H1 (cell line): ENCODE measurements around the gene UMAD1. TPM values are rescaled to one million over a fixed set of nuclear protein-coding genes. Genes with fewer than 3 reads are reported as not detected.
"Not testable (repeated sequence)": the region's sequence is repeated elsewhere in the genome, so short reads cannot be mapped to it uniquely, and the experiment has no call there.

Source experiments
- CTCF ChIA-PET: fragments of 300-600 bp; sonication (Branson Sonifier 250); formaldehyde crosslinking; loops from one replicate; lab custom pipeline; 2021; ENCODE audit not compliant: partially characterized antibody; lab: Charles Lee
- POLR2A ChIA-PET: fragments of 300-600 bp; sonication (Branson Sonifier 250); formaldehyde crosslinking; loops from one replicate; lab custom pipeline; 2021; ENCODE audit warnings: inconsistent platforms; ENCODE audit not compliant: partially characterized antibody; lab: Charles Lee
- DNase-seq, 2 experiments: peaks; one replicate each; pipeline versions ENCODE4 v3.0.0 to v3.0.0-alpha.2; 2010 to 2022; ENCODE audit warnings: low spot score in 2 of 2, low read depth in 1 of 2, mixed read lengths in 1 of 2
- FAIRE-seq: peaks from 2 replicates; lab custom pipeline; 2011; peaks lifted over from hg19 to GRCh38; lab: Jason Lieb, UNC
- H2AFZ ChIP-seq: 2 replicates; pipeline ENCODE4 v1.8.1; 2012; ENCODE audit warnings: low read length, inconsistent platforms
- H2AK5ac ChIP-seq: 2 replicates; pipeline ENCODE4 v1.6.1; 2013; ENCODE audit warnings: low read depth, low read length
- H2BK120ac ChIP-seq: replicated peaks from 2 replicates; pipeline ENCODE3; 2013; ENCODE audit warnings: low read depth, low read length, inconsistent platforms
- H2BK12ac ChIP-seq: 2 replicates; pipeline ENCODE4 v1.6.1; 2013; ENCODE audit warnings: low read depth, low read length
- H2BK15ac ChIP-seq: 2 replicates; pipeline ENCODE4 v1.6.1; 2013; ENCODE audit warnings: low read length
- H2BK20ac ChIP-seq: 2 replicates; pipeline ENCODE4 v1.6.1; 2013; ENCODE audit warnings: low read length
- H2BK5ac ChIP-seq: 2 replicates; pipeline ENCODE4 v1.6.1; 2013; ENCODE audit warnings: low read depth, low read length
- H3K14ac ChIP-seq: 2 replicates; pipeline ENCODE4 v1.6.1; 2013; ENCODE audit warnings: inconsistent platforms; ENCODE audit not compliant: insufficient read length
- H3K18ac ChIP-seq: 2 replicates; pipeline ENCODE4 v1.6.1; 2013; ENCODE audit warnings: low read length; ENCODE audit errors: extremely low read depth
- H3K23ac ChIP-seq: 2 replicates; pipeline ENCODE4 v1.6.1; 2013; ENCODE audit warnings: inconsistent platforms; ENCODE audit not compliant: insufficient read length
- H3K23me2 ChIP-seq: 2 replicates; pipeline ENCODE4 v1.6.1; 2013; ENCODE audit warnings: low read depth, low read length
- H3K27ac ChIP-seq: 2 replicates; pipeline ENCODE4 v1.6.1; 2011; ENCODE audit warnings: low read depth, low read length, inconsistent platforms
- H3K27me3 ChIP-seq, 4 experiments: replicated peaks in 1 of 4; 1 replicate in 1 of 4; 2 replicates in 3 of 4; pipeline versions ENCODE4 v1.6.1 to v1.8.1; 2011 to 2013; ENCODE audit warnings: low read length in 3 of 4, mild to moderate bottlenecking in 3 of 4, inconsistent platforms in 2 of 4, mixed read lengths in 2 of 4, moderate library complexity in 1 of 4; ENCODE audit not compliant: control insufficient read depth in 3 of 4, insufficient read depth in 3 of 4; ENCODE audit errors: extremely low read depth in 1 of 4
- H3K36me3 ChIP-seq, 4 experiments: 2 replicates each; pipeline versions ENCODE4 v1.6.1 to v1.8.1; 2011 to 2013; ENCODE audit warnings: mild to moderate bottlenecking in 4 of 4, low read length in 3 of 4, moderate library complexity in 2 of 4, control low read depth in 1 of 4, inconsistent platforms in 1 of 4; ENCODE audit not compliant: insufficient read depth in 4 of 4, control insufficient read depth in 2 of 4
- H3K4ac ChIP-seq: replicated peaks from 2 replicates; pipeline ENCODE3; 2013; ENCODE audit warnings: low read length, low read depth, mixed read lengths, inconsistent platforms; ENCODE audit not compliant: insufficient read length
- H3K4me1 ChIP-seq, 4 experiments: replicated peaks in 1 of 4; 1 replicate in 1 of 4; 2 replicates in 3 of 4; pipeline versions ENCODE4 v1.6.1 to v1.8.1; 2011 to 2013; ENCODE audit warnings: low read length in 3 of 4, inconsistent platforms in 2 of 4, mixed read lengths in 1 of 4; ENCODE audit not compliant: insufficient read depth in 4 of 4, control insufficient read depth in 3 of 4
- H3K4me2 ChIP-seq, 2 experiments: 2 replicates each; pipeline versions ENCODE4 v1.6.1 to v1.8.1; 2011 to 2013; ENCODE audit warnings: low read depth in 2 of 2, low read length in 2 of 2, control low read depth in 1 of 2, inconsistent platforms in 1 of 2, mild to moderate bottlenecking in 1 of 2; ENCODE audit not compliant: insufficient read depth in 1 of 2
- H3K4me3 ChIP-seq, 4 experiments: fragments of 200-600, 300-600 bp in 1 of 4; sonication (generic), shearing (Covaris generic), sonication (Bioruptor Twin) in 1 of 4; 2 replicates each; pipeline versions ENCODE4 v1.5.1 to v1.8.1; 2011 to 2016; ENCODE audit warnings: low read length in 4 of 4, low read depth in 3 of 4, control low read depth in 2 of 4, inconsistent platforms in 2 of 4, mild to moderate bottlenecking in 2 of 4, mixed read lengths in 1 of 4, moderate library complexity in 1 of 4; ENCODE audit not compliant: insufficient read depth in 2 of 4; ENCODE audit errors: extremely low read depth in 1 of 4
- H3K56ac ChIP-seq: replicated peaks from 2 replicates; pipeline ENCODE3; 2013; ENCODE audit warnings: low read depth, mild to moderate bottlenecking, mixed read lengths, low read length, inconsistent platforms; ENCODE audit not compliant: insufficient read length
- H3K79me1 ChIP-seq: 2 replicates; pipeline ENCODE4 v1.6.1; 2013; ENCODE audit warnings: low read depth, low read length, control low read depth
- H3K79me2 ChIP-seq, 2 experiments: 2 replicates each; pipeline versions ENCODE4 v1.6.1 to v1.8.1; 2012 to 2013; ENCODE audit warnings: low read length in 2 of 2, mild to moderate bottlenecking in 2 of 2, inconsistent platforms in 1 of 2; ENCODE audit not compliant: insufficient read depth in 2 of 2, control insufficient read depth in 1 of 2
- H3K9ac ChIP-seq, 4 experiments: replicated peaks in 1 of 4; 1 replicate in 1 of 4; 2 replicates in 3 of 4; pipeline versions ENCODE4 v1.6.1 to v1.8.1; 2011 to 2013; ENCODE audit warnings: low read depth in 3 of 4, low read length in 3 of 4, control low read depth in 2 of 4, mild to moderate bottlenecking in 2 of 4, moderate library complexity in 2 of 4, inconsistent platforms in 1 of 4; ENCODE audit errors: extremely low read depth in 1 of 4
- H3K9me3 ChIP-seq, 2 experiments: 2 replicates each; pipeline versions ENCODE4 v1.6.1 to v1.8.1; 2012 to 2013; ENCODE audit warnings: mild to moderate bottlenecking in 2 of 2, moderate library complexity in 2 of 2, control low read depth in 1 of 2, inconsistent platforms in 1 of 2, low read depth in 1 of 2, low read length in 1 of 2, mixed read lengths in 1 of 2; ENCODE audit not compliant: insufficient read depth in 2 of 2
- H4K20me1 ChIP-seq, 2 experiments: replicated peaks in 1 of 2; 2 replicates each; pipeline versions ENCODE3 to v1.8.1; 2011 to 2013; ENCODE audit warnings: inconsistent platforms in 2 of 2, low read length in 2 of 2, mild to moderate bottlenecking in 1 of 2; ENCODE audit not compliant: insufficient read depth in 2 of 2, control insufficient read depth in 1 of 2
- H4K5ac ChIP-seq: 2 replicates; pipeline ENCODE4 v1.6.1; 2013; ENCODE audit warnings: low read length, low read depth, mixed read lengths, inconsistent platforms; ENCODE audit not compliant: insufficient read length
- H4K8ac ChIP-seq: 2 replicates; pipeline ENCODE4 v1.8.0; 2013; ENCODE audit warnings: mild to moderate bottlenecking, moderate library complexity, low read length, inconsistent platforms; ENCODE audit not compliant: insufficient read depth; ENCODE audit errors: extremely low read depth
- H4K91ac ChIP-seq: replicated peaks from 2 replicates; pipeline ENCODE3; 2013; ENCODE audit warnings: low read length, mixed read lengths, inconsistent platforms; ENCODE audit not compliant: insufficient read length
- KDM1A ChIP-seq: fragments of 200-600, 300-600 bp; sonication (generic); IDR thresholded peaks from 2 replicates; pipeline ENCODE4 v1.7.1; 2016; ENCODE audit warnings: mild to moderate bottlenecking, low read length, borderline replicate concordance
- SRF ChIP-seq: IDR thresholded peaks from 2 replicates; pipeline ENCODE4 v1.6.1; 2011; ENCODE audit warnings: mild to moderate bottlenecking, low read depth, low read length, moderate library complexity
- WGBS, 2 experiments: shearing (Covaris generic) in 1 of 2; methylation state at CpG; one replicate each; pipeline versions ENCODE4 v1.1.6 to v1.1.7; 2013 to 2015; ENCODE audit warnings: low lambda C conversion rate in 2 of 2, mixed read lengths in 2 of 2, inconsistent platforms in 1 of 2, low coverage in 1 of 2, missing lambda C conversion rate in 1 of 2; ENCODE audit not compliant: insufficient replicate concordance in 2 of 2, insufficient coverage in 1 of 2, insufficient read length in 1 of 2; ENCODE audit errors: extremely low coverage in 1 of 2, missing lambda C conversion rate in 1 of 2; 5-methylcytosine and 5-hydroxymethylcytosine counted together
- polyA plus RNA-seq, 7 experiments: library from polyadenylated mRNA; depleted of rRNA in 3 of 7; stranded (reverse) in 5 of 7; unstranded in 2 of 7; fragments of >200 nt in 5 of 7; fragments of 200-250 nt in 2 of 7; gene quantifications; 1 replicate in 5 of 7; 2 replicates in 1 of 7; 4 replicates in 1 of 7; pipeline versions ENCODE4 v1.2.1 to v1.2.3, GENCODE V29; 2011 to 2013; ENCODE audit warnings: missing spikeins in 2 of 7, mixed read lengths in 2 of 7
- total RNA-seq: library from RNA; stranded (reverse); fragmentation: NEBNext Ultra II Directional; extraction: Animal tissue kit (Norgen Biotek cat#: 25700); gene quantifications from 2 replicates; pipeline ENCODE4 v1.2.1, GENCODE V29; 2021

UMAD1 gene
- total and polyA plus RNA-seq, 2 of the 8 experiments (the other 6 are each of a cell fraction or from before 2014, with no cell fraction given) = 10.4 to 12.3 TPM

GRCh38 chr7:7803715-7804178 is 163.2 kb downstream of the UMAD1 start:
- Histone ChIP-seq H3K27me3 (no peaks in the 10 kb centered on the region), H3K79me2 (no peaks in the 10 kb centered on the region), H3K4me3 (no peak overlapping the region), H3K18ac (no peak overlapping the region), H2BK5ac (no peak overlapping the region), H3K23ac (no peak overlapping the region), H3K23me2 (no peaks in the 10 kb centered on the region), H3K56ac (no peak overlapping the region), H3K27ac (no peak overlapping the region), H2BK120ac (no peak overlapping the region), H2AFZ (no peak overlapping the region), H3K4me1 (no peaks in the 10 kb centered on the region), H3K79me1 (no peaks in the 10 kb centered on the region), H2BK15ac (no peak overlapping the region), H3K9me3 (no peaks in the 10 kb centered on the region), H3K14ac (no peak overlapping the region), H2BK20ac (no peak overlapping the region), H2AK5ac (no peak overlapping the region), H3K36me3 (no peaks in the 10 kb centered on the region), H4K8ac (no peak overlapping the region), H4K20me1 (no peaks in the 10 kb centered on the region), H3K4ac (no peak overlapping the region), H2BK12ac (no peak overlapping the region), H4K5ac (no peak overlapping the region), H3K4me2 (no peak overlapping the region), H3K9ac (no peak overlapping the region), H4K91ac (no peak overlapping the region)
- TF ChIP-seq SRF (peak; percentile 83), KDM1A (no peak)
- ChIA-PET CTCF (no interaction called here), POLR2A (no interaction called here)
- DNase-seq = no peak
- 75% methylated on average over 3 of the region's 3 CpGs; no CpG with 5 or more reads in 1 of the 2 experiments for WGBS, 2 experiments
- FAIRE-seq = no peak

DNA sequence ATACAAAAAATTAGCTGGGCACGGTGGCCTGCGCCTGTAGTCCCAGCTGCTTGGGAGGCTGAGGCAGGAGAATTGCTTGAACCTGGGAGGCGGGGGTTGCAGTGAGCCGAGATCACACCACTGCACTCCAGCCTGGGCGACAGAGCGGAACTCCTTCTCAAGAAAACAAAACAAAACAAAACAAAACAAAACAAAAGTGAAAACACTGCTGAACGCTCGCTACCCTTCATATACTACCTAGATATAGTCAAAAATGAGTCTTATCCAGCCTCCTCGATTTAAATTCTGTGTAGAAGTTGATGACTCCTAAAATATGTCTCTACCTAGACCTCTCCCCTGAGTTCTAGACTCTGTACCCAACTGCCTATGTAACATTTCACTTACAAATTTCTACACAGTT is 164.3 kb downstream of the UMAD1 start:
- DNase-seq, H3K18ac ChIP-seq, H3K4me3 ChIP-seq, H4K5ac ChIP-seq, CTCF ChIA-PET, H3K4me2 ChIP-seq, H4K20me1 ChIP-seq, H3K27me3 ChIP-seq, H3K9ac ChIP-seq, H3K14ac ChIP-seq, H3K23ac ChIP-seq, H2AFZ ChIP-seq, H3K79me1 ChIP-seq, H3K23me2 ChIP-seq, H3K36me3 ChIP-seq, H2BK5ac ChIP-seq, H3K56ac ChIP-seq, H3K4me1 ChIP-seq, POLR2A ChIA-PET, H3K79me2 ChIP-seq, H4K91ac ChIP-seq, H2AK5ac ChIP-seq, H2BK120ac ChIP-seq, H2BK20ac ChIP-seq, H2BK12ac ChIP-seq, H3K27ac ChIP-seq, FAIRE-seq, H3K9me3 ChIP-seq, H4K8ac ChIP-seq, H2BK15ac ChIP-seq, H3K4ac ChIP-seq: not testable (repeated sequence)
- WGBS, 2 experiments = 83% methylated on average over 9 of the region's 9 CpGs; no CpG with 5 or more reads in 1 of the 2 experiments
